MCF 10A (cell line): ENCODE measurements around the gene ZNF221. TPM values are rescaled to one million over a fixed set of nuclear protein-coding genes. Genes with fewer than 3 reads are reported as not detected.

Experiments
- Bru-seq: library from RNA; stranded (reverse); fragments of 400-500 nt; gene quantifications from one replicate; lab custom pipeline; 2021; lab: Mats Ljungman, UMichigan
- BruChase-seq, 2 experiments: library from RNA; stranded (reverse); fragments of 400-500 nt; gene quantifications; one replicate each; lab custom pipeline; 2021; lab: Mats Ljungman, UMichigan
- BruUV-seq: library from RNA; stranded (reverse); fragments of 400-500 nt; replicated peaks from 2 replicates; lab custom pipeline; 2021; lab: Mats Ljungman, UMichigan
- CTCF ChIA-PET: fragments of 300-600 bp; sonication (Branson Sonifier 250); formaldehyde crosslinking; extraction: SDS; loops from one replicate; lab custom pipeline; 2021; ENCODE audit warnings: antibody characterized with exemption, inconsistent platforms; lab: Yijun Ruan, JAX
- POLR2A ChIA-PET: fragments of 300-600, 350-650 bp; sonication (Branson Sonifier 250); formaldehyde crosslinking; extraction: SDS; loops from one replicate; lab custom pipeline; 2020; ENCODE audit warnings: antibody characterized with exemption, inconsistent platforms; lab: Yijun Ruan, JAX
- DNase-seq: peaks from one replicate; pipeline ENCODE4 v3.0.0-alpha.2; 2018; ENCODE audit not compliant: unreplicated experiment
- H3K27ac Mint-ChIP-seq: one replicate; pipeline ENCODE4 v1.8.0; 2022; ENCODE audit warnings: mild to moderate bottlenecking, low read depth, mixed read lengths; ENCODE audit not compliant: unreplicated experiment
- H3K27me3 Mint-ChIP-seq: one replicate; pipeline ENCODE4 v1.8.0; 2022; ENCODE audit warnings: mixed read lengths; ENCODE audit not compliant: insufficient read depth, unreplicated experiment
- H3K36me3 Mint-ChIP-seq: one replicate; pipeline ENCODE4 v1.8.0; 2022; ENCODE audit warnings: mild to moderate bottlenecking, moderate library complexity, mixed read lengths; ENCODE audit not compliant: insufficient read depth, unreplicated experiment
- H3K4me1 Mint-ChIP-seq: one replicate; pipeline ENCODE4 v1.8.0; 2022; ENCODE audit warnings: mixed read lengths; ENCODE audit not compliant: insufficient read depth, unreplicated experiment
- H3K4me3 Mint-ChIP-seq: one replicate; pipeline ENCODE4 v1.8.0; 2022; ENCODE audit warnings: mild to moderate bottlenecking, moderate library complexity, mixed read lengths; ENCODE audit not compliant: unreplicated experiment
- H3K9me3 Mint-ChIP-seq: one replicate; pipeline ENCODE4 v1.8.0; 2022; ENCODE audit warnings: mixed read lengths; ENCODE audit not compliant: unreplicated experiment
- CTCF ChIP-seq: fragments of 200-600 bp; IDR thresholded peaks from one replicate; pipeline ENCODE4 v1.8.0; 2022; ENCODE audit warnings: antibody characterized with exemption, mild to moderate bottlenecking; ENCODE audit not compliant: unreplicated experiment
- intact Hi-C: fragments of 100-400 bp; cut with micrococcal nuclease; formaldehyde crosslinking; loops from 2 replicates; pipeline ENCODE4 v1.14.1; 2022
- long read RNA-seq: library from polyadenylated mRNA; stranded (forward); transcript quantifications from one replicate; pipeline ENCODE4 v2.0.0, GENCODE V29; 2022
- total RNA-seq: library from RNA; stranded (reverse); gene quantifications from 2 replicates; pipeline ENCODE4 v1.2.3, GENCODE V29; 2022

ZNF221 gene
- total RNA-seq (1.2 and 1.8 TPM in 2 replicates), Bru-seq, nascent RNA (percentile 42 among the genes with signal in this experiment), BruChase-seq, experiment 1, labeled RNA remaining after a 6-hour chase (percentile 37 among the genes with signal in this experiment), BruChase-seq, experiment 2, labeled RNA remaining after a 2-hour chase (percentile 40 among the genes with signal in this experiment)
- long read RNA-seq, partial matches to known transcripts: 0 of 1 reads
- long read RNA-seq, other reads (novel, unspliced or antisense): 1 of 1 reads

- H3K36me3 Mint-ChIP-seq: peaks cover 12% of the 10 kb centered on the region
- peak within 1 kb of the TSS; percentile 96 for H3K4me3 Mint-ChIP-seq
- POLR2A ChIA-PET: interaction anchor here (0.9 to 2.5 kb wide), 11 partner anchors 12 to 549 kb away, joined by 3 to 32 read pairs (median 4); partner anchors contain the start of genes ZNF155, ZNF180, ZNF224 and ZNF226
- DNase-seq: peak; percentile 97
- no peak for TF ChIP-seq CTCF
- intact Hi-C loops: loop anchor here (1.0 kb wide), 2 partner anchors 16 to 51 kb away; partner anchors contain the start of genes ZNF230 and ZNF45
- H3K9me3 Mint-ChIP-seq: peaks cover 43% of the 10 kb centered on the region
- peaks cover 11% of the 10 kb centered on the region for H3K27me3 Mint-ChIP-seq
- peak within 1 kb of the TSS; percentile 91 for H3K27ac Mint-ChIP-seq
- H3K4me1 Mint-ChIP-seq: no peaks in the 10 kb centered on the region
- CTCF ChIA-PET: interaction anchor here (0.6 to 1.5 kb wide), 8 partner anchors 16 to 211 kb away, joined by 3 to 7 read pairs (median 3); partner anchors contain the start of gene ZNF45
- TSS peak; percentile 72 for BruUV-seq
These were observed at the start of gene ZNF221 for GRCh38 chr19:43950834-43951645. TSS of gene ZNF221 (plus strand) at chr19:43951228. CDS start at chr19:43962727, 11,499 bp downstream.

GRCh38 chr19:43901395-43902390, 49.3 kb upstream of the ZNF221 start:
- intact Hi-C loops: no loop called here
- DNase-seq: peak; percentile 79
- POLR2A ChIA-PET: interaction anchor here (1.0 to 1.1 kb wide), 2 partner anchors 11 to 33 kb away, joined by 3 to 5 read pairs; partner anchors contain the start of gene ZNF45
- TF ChIP-seq CTCF: no peak
- H3K4me1 Mint-ChIP-seq: no peaks in the 10 kb centered on the region
- no peaks in the 10 kb centered on the region for H3K27me3 Mint-ChIP-seq
- H3K9me3 Mint-ChIP-seq: peaks cover 43% of the 10 kb centered on the region
- BruUV-seq: TSS peak; percentile 71
- no peak overlapping the region for H3K27ac Mint-ChIP-seq
- CTCF ChIA-PET: no interaction called here
- peaks cover 13% of the 10 kb centered on the region for H3K36me3 Mint-ChIP-seq
- H3K4me3 Mint-ChIP-seq: peak overlapping the region; percentile 76

- peaks cover 50% of the 10 kb centered on the region for H3K9me3 Mint-ChIP-seq
- H3K36me3 Mint-ChIP-seq: peaks cover 13% of the 10 kb centered on the region
- CTCF ChIA-PET: no interaction called here
These were observed 48.6 kb upstream of the ZNF221 start for GRCh38 chr19:43902399-43902798.

More at GRCh38 chr19:43902399-43902798, 48.6 kb upstream of the ZNF221 start:
- intact Hi-C loops: no loop called here
- Mint-ChIP-seq H3K27me3 (no peaks in the 10 kb centered on the region), H3K4me3 (peak overlapping the region; percentile 76), H3K4me1 (no peaks in the 10 kb centered on the region), H3K27ac (no peak overlapping the region)
- no peak for DNase-seq
- TF ChIP-seq CTCF: no peak
- POLR2A ChIA-PET: interaction anchor here (1.0 to 1.1 kb wide), 2 partner anchors 12 to 33 kb away, joined by 3 to 5 read pairs; partner anchors contain the start of gene ZNF45
- BruUV-seq: no TSS peak
